GM19463 (cell line): ENCODE data around the gene CPA2.
"Not testable (repeated sequence)": the region's sequence is repeated elsewhere in the genome, so short reads cannot be mapped to it uniquely, and the experiment has no call there.

Experiments
- ATAC-seq: cut with Tn5 transposase; IDR thresholded peaks from one replicate; pipeline ENCODE4 v1.9.1; 2021; ENCODE audit warnings: mild to moderate bottlenecking, moderate library complexity; ENCODE audit not compliant: unreplicated experiment

CPA2 gene

GRCh38 chr7:130249626-130250025 is 17.0 kb upstream of the CPA2 start:
- ATAC-seq = not testable (repeated sequence)

DNA sequence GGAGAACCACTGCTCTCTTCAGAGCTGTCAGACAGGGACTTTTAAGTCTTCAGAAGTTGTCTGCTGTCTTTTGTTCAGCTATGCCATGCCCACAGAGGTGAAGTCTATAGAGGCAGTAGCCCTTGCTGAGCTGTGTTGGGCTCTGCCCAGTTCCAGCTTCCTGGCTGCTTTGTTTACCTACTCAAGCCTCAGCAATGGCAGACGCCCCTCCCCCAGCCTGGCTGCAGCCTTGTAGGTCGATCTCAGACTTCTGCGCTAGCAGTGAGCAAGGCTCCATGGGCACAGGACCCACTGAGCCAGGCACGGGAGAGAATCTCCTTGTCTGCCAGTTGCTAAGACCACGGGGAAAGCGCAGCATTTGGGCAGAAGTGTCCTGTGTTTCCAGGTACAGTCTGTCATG is 12.1 kb upstream of the CPA2 start:
- no peak for ATAC-seq

- no peak for ATAC-seq
These were observed 10.0 kb upstream of the CPA2 start for GRCh38 chr7:130256704-130257103.

DNA sequence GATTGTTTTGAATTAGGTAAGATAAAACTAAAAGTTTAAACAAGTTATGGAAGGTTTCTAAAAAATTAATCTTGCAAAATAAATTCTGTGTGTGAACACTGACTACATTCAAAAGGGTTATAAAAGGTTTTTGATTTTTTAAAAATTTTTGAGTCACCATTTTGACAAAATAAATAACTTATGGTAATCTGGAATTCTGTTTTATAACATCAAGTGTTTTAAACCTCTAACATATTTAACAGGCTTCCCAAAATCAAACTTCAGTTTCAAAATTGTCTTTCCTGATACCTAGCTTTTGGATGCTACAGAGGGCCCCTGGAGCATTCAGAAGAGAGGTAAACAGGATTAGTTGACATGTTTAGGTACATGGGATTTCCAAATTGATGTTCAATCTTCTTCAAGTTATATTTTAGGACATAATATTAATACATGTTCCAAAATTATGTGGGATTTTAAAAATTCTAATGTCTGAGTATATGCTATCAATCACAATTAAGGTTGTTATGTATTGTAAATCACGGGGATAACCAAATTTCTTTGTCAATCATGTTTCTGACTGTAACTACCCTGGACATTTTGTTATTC is 8.1 kb upstream of the CPA2 start:
- no peak for ATAC-seq

DNA sequence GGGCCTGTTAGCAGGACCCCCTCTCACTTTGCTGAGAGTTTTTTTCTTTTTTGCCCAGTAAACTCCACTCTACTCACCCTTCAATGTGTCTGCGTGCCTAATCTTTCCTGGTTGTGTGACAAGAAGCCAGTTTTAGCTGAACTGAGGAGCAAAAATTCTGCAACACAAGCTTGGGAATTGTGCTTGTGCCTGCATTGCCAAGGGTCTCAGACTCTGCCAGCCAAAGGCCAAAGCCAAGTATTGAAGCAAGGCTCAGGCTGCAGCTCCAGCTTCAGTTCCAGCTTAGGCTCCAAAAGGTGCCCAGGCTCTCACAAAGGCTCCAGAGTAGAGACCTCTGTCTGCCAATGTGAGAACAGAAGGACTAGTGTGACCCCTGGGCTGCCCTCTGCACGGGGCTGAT is 4.2 kb upstream of the CPA2 start:
- no peak for ATAC-seq

DNA sequence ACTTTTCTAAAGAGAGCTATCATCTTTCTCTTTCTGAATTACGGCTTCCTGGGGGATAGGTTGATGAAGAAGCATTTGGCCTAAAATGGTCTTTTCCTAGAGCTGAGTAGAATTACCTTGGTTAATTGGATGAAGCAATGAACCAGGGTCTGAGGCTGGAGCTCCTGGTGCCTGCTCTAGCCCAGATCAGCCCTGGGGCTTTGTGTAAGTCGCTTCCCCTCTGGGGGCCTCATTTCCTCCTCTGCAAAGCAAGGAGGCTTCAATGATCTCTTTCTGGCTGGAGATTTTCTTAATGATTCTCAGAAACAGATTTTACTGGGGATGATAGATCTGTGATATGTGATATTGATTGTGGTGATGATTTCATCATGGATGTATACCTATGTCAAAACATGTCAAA is 3.5 kb upstream of the CPA2 start:
- ATAC-seq = no peak

DNA sequence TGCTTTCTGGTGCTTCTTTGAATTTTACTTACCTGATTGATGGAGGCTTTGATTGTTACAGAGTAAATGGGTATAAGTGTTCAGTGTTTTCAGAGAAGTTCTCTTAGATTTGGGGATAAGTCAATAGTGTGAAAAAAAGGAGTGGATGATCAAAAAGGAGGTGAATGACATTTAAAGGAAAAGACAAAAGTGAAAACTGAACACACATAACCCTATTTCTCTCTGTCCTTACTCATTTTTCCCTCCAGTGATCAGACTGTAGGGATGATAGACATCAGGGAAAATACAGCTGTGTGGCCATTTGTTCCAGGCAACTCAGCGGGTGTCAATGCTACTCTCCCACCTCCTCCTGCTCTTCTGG is 278 bp downstream of the CPA2 start:
- no peak for ATAC-seq

DNA sequence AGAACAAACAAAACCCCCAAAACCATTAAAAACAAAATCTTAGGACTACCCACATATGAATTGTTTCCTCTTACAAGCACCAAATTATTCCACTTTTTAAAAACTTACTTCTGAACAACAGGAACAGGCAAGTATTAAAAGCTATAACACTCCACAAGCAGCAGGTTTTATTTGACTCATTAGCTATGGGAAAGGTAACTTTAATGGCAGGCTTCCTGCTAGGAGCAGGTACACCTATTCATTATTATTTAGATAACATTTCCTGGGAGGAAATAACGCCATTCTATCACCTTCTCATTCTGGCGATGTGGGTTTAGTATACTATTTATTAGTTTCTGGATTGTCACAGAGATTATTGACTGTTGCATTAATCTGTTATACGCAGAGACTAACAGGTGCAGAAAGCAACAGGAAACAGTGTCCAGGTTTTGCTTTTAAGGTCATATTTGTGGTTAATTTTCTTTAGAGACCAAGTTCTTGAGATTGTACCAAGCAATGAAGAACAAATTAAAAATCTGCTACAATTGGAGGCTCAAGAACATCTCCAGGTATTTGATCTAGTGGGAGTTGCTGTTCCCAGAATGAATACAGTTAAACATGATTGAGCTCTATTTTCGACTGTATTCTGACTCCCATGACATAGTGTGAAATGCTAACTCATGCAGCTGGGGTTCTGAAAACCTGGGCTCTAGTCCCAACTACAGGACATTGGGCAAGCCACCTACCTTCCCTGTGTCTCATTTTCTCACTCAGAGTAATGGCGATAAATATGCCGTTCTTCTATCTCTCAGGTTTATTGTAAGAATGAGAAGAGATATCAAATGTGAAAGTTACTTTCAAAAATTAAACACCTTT is 2.0 kb downstream of the CPA2 start:
- no peak for ATAC-seq

DNA sequence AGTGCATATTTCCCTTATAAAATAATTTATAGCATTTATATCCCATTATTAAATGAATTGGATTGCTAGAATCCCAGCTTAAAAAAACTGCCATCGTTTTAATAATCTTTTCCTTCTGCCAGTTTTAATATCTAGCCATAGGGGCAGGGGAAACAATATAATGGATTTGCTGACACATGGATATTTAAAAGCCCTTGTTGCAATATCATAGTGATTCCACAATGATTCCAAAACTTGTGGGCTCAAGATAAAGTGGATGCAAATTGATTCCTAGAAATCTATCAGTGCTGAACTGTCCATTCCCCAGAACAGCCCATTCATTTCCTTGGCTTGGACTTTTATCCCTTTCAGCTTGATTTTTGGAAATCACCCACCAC is 2.6 kb downstream of the CPA2 start:
- no peak for ATAC-seq

DNA sequence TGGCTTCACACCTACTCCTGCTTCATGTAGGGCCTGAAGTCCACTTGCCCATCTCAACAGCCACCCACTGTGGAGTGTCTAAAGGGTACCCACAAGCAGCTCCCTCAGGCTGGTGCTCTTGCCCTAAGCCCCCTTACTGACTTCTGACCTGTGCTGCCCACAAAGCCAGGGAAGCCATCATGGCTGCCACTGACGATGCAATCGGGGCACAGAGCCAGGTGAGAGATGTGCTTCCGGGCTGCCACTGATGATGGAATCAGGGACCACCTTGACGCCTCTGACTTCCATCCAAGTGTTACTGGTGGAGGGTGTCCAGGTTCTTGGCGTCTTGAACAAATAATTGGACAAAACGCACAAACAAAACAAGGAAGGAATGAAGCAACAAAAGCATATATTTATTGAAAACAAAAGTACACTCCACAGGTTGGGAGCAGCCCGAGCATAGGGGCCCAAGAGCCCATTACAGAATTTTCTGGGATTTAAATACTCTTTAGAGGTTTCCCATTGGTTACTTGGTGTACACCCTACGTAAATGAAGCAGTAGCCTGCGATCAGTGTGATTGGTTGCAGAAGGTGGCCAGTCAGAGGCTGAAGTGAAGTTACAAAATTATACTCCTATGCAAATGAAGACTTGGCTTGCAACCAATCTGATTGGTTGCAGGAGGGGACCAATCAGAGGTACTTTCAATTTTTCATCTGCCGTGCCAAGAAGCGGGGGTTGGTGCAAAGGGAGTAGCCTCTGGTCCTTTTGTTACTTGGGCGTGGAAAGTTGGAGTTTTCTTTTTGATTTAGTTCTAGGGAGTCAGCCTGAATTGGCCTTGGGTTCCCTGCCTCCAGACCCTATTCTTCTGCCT is 4.5 kb downstream of the CPA2 start:
- ATAC-seq = no peak

DNA sequence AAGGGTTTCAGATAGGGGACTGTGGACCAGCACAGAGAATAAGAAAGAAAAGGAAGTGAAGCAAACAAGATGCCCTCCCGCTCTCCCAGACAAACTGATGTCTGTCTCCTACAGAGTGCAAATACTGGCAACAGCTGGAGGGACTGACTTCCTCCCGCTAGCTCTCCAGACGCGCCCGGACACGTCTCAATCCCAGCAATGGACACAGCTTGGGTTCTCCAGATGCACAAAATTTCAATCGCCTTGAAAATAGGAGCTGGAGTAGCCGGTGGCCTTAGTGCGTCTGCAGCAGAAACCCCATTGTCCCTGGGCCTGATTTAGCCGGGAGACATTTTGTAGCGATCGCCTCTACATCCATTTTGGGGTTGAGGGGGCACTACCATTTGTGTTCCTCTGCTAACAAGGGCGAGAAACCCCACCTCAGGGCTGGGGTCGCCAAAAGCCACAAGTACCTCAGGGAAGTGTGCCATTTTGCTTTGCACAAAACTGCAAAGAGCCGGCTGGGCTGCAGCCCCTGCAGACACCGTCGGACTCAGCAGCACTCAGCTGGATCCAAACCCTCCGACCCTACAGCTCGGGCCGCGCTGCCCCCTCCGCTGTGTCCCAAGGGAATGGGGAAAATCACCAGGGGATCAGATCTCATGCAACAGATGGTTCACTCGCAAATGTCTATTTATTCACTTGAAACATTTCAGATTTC is 5.9 kb downstream of the CPA2 start:
- ATAC-seq = no peak

DNA sequence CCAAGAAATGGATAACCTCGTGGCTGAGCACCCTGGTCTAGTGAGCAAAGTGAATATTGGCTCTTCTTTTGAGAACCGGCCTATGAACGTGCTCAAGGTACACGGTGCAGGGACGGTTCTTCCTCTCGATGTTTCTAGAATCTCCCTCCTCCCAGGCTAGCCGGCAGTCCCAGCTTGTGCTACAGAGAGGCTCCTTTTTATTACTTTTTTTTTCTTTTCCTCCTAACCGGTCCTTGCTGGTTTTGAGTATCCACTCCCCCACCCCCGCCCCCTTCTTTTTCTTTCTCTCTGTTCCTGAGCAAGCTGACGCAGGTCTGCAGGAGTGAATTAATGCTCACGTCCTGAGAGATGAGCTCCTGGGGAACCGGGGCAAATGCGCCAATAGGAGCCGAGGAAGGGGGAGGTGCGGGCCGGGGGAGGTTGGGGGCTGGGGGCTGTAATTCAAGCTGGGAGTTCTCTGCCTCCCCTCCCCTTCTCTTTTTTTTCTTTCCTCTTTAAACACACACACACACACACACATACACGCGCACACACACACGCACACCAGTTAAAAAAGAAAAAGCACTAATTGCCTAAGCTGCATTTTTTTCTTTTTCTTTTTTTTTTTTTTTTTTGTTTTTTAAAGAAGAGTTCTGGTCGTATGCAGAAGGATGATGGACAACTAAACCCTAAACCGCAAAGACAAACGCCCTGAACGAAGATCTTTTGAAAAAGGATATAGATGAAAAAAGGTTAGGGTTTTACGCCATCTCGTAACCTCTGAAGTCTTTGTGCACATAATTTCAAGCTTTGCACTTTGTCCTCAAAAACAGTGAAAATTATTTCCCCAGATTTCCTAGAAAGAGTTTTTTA is 6.6 kb downstream of the CPA2 start:
- ATAC-seq = no peak

- no peak for ATAC-seq
These were observed 7.2 kb downstream of the CPA2 start for GRCh38 chr7:130273933-130274255.

DNA sequence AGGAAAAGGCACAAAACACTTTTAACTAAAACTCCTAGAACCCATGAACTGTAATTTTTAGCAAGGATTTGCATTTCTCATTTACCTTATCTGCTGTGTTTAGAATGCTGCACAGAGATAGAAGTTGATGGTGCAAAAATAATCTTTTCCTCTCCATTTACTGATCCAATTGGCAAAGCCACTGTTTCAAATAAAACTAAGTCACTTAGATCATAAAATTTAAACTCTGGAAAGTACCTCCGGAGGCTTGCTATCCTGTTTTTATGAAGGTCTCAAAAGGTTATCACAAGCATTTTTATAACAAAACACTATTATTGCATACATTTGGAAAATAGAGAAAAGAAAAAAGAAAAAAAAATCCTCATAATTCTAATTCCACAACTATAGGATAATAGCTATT is 7.6 kb downstream of the CPA2 start:
- no peak for ATAC-seq

DNA sequence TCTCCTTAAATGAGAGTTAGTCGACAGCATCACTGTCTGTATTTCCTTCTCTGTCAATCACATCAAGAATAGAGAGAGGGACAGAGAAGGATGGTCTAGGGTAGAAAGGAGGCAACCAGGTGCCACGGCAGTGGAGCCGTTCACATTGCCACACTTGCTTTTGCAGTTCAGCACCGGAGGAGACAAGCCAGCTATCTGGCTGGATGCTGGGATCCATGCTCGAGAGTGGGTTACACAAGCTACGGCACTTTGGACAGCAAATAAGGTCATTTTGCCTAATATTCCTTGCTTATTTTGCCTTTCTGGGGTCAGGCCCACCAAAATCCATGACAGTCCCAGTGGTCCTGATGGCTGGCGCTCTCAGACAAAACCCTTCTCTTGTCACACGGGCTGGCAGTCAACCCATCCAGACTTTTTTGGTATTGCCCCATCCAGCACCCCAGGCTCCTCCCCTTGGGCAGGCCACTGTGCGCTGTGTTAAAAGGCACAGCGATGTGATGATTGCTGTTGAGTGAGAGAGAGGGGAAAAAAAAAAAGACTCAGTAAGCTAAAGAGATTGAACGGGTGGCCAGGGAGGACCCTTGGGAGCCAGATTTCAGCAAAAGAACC is 8.4 kb downstream of the CPA2 start:
- ATAC-seq = no peak

DNA sequence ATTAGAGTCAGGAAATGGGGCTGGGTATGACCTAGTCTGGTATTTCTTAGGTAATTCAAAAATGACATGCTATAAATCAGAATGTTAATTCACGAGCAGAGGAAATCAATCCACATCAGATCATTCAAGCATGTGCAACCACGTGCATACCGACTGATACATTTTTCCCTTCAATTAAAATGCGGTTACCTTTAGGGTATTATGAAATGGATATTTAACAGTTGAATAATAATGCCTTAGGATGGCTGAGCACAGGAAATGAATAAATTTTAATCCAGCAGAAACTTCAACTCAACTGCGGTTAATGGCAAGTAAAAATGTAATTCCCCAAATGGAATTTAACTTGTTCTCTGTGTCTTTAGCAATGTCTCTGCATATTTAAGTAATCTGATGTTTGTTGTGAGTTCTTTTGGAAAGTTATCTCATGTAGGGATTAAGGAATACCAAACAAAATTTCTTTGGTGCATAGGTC is 9.2 kb downstream of the CPA2 start:
- no peak for ATAC-seq

GRCh38 chr7:130276796-130277762 is 10.4 kb downstream of the CPA2 start:
- ATAC-seq = no peak

DNA sequence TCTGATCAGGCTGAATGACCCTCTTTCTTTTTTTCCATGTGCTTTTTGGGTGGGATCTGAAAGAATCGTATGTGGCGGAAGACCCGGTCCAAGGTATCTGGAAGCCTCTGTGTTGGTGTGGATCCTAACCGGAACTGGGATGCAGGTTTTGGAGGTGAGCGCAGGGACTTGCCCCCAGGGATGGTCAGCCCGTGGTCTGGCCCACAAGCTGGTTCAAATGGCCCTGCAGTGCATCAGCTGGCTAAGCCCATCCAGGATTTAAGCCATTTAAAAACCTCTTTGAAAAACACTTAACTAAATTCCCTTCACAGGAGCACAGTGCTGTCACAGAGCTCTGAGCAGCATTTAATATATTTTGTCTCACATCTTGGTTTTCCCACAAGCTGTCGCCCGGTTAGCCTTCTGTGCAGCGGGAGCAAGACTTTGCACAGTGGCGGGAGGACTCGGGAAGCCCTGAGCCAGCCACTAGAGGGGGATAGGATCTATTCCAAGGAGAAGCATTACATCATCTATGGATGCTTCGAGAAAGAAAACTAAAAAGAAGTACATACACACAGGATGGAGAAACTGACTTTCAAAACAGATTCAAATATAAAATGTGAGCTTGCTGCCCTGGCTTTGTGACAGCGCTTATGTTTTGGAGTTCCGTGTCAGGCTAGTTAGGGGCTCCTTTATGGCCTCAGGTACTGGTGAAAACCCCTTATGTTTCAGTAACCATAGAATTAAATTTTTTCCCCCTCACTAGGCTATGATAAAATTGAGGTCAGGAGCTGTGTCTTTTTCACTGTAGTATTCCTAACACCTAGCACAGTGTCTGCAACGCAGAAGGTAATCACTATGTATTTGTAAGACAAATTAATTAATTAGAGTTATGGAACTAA is 11.3 kb downstream of the CPA2 start:
- ATAC-seq = no peak
